ENCODE results near the gene CAB39L. TPM values are rescaled to one million over a fixed set of nuclear protein-coding genes. Genes with fewer than 3 reads are reported as not detected.

The CAB39L gene
- 5.0 and 9.6 TPM in 2 replicates for total RNA-seq (ENCODE audit: low replicate concordance)

GRCh38 chr13:49443704-49444523 is at the start of gene CAB39L, which contains the start of gene SETDB2:
CAB39L (minus strand) TSS chr13:49444064; CDS start chr13:49382910, 61,154 bp downstream.
SETDB2 (plus strand) TSS chr13:49444274; CDS start chr13:49451894, 7,620 bp downstream.

Other genes with a start within 250 kb of the CAB39L start
- gene MLNR, start 223.7 kb downstream of the CAB39L start, total RNA-seq (ENCODE audit: low replicate concordance): not detected in 2 replicates
- 2.8 and 4.2 TPM in 2 replicates for gene CDADC1, start 196.1 kb downstream of the CAB39L start, total RNA-seq (ENCODE audit: low replicate concordance)
- 4.3 and 5.5 TPM in 2 replicates for gene SETDB2, start 210 bp upstream of the CAB39L start, total RNA-seq (ENCODE audit: low replicate concordance)
- gene PHF11, start 51.9 kb upstream of the CAB39L start, total RNA-seq (ENCODE audit: low replicate concordance): 8.1 and 9.2 TPM in 2 replicates
- gene RCBTB1, start 141.5 kb upstream of the CAB39L start, total RNA-seq (ENCODE audit: low replicate concordance): 14.2 and 17.9 TPM in 2 replicates
- under 0.01 TPM in 1 of 2 replicates, not detected in the other for gene ARL11, start 184.4 kb upstream of the CAB39L start, total RNA-seq (ENCODE audit: low replicate concordance)
- gene EBPL, start 247.4 kb upstream of the CAB39L start, total RNA-seq (ENCODE audit: low replicate concordance): 20.4 and 54.6 TPM in 2 replicates

All from smooth muscle cell of the coronary artery (primary cell).